H9 (cell line): ENCODE data around the gene MSH6. TPM values are rescaled to one million over a fixed set of nuclear protein-coding genes. Genes with fewer than 3 reads are reported as not detected.

Experiments used
- DNase-seq: peaks from one replicate; pipeline ENCODE4 v3.0.0-alpha.2; 2017
- H2AFZ ChIP-seq: one replicate; pipeline ENCODE4 v1.6.1; 2013; ENCODE audit warnings: mild to moderate bottlenecking, low read length, control low read depth, moderate library complexity
- H2AK5ac ChIP-seq: 2 replicates; pipeline ENCODE4 v1.6.1; 2013; ENCODE audit warnings: low read length, control low read depth, mixed read lengths; ENCODE audit not compliant: insufficient read length
- H2BK120ac ChIP-seq: one replicate; pipeline ENCODE4 v1.6.1; 2013; ENCODE audit warnings: low read depth, mild to moderate bottlenecking, low read length, control low read depth, inconsistent platforms; ENCODE audit not compliant: poor library complexity, severe bottlenecking
- H2BK12ac ChIP-seq: 2 replicates; pipeline ENCODE4 v1.6.1; 2013; ENCODE audit warnings: low read length, control low read depth, mixed read lengths, low read depth; ENCODE audit not compliant: insufficient read length
- H2BK15ac ChIP-seq: 2 replicates; pipeline ENCODE4 v1.6.1; 2013; ENCODE audit warnings: low read depth, low read length, control low read depth
- H2BK20ac ChIP-seq: one replicate; pipeline ENCODE4 v1.6.1; 2013; ENCODE audit warnings: low read depth, mild to moderate bottlenecking, low read length, control low read depth, inconsistent platforms; ENCODE audit not compliant: poor library complexity, severe bottlenecking
- H2BK5ac ChIP-seq: 2 replicates; pipeline ENCODE4 v1.6.1; 2013; ENCODE audit warnings: low read length, control low read depth, mixed read lengths; ENCODE audit not compliant: insufficient read length
- H3K14ac ChIP-seq: 2 replicates; pipeline ENCODE4 v1.6.1; 2013; ENCODE audit warnings: low read length, control low read depth; ENCODE audit not compliant: insufficient read depth
- H3K18ac ChIP-seq: 2 replicates; pipeline ENCODE4 v1.6.1; 2013; ENCODE audit warnings: low read depth, mild to moderate bottlenecking, mixed read lengths, low read length, control low read depth; ENCODE audit not compliant: insufficient read length
- H3K23ac ChIP-seq: 2 replicates; pipeline ENCODE4 v1.6.1; 2013; ENCODE audit warnings: low read length, control low read depth, mixed read lengths, low read depth; ENCODE audit not compliant: insufficient read length
- H3K23me2 ChIP-seq: 2 replicates; pipeline ENCODE4 v1.6.1; 2013; ENCODE audit warnings: low read depth, mild to moderate bottlenecking, mixed read lengths, low read length, control low read depth; ENCODE audit not compliant: insufficient read length, poor library complexity, severe bottlenecking
- H3K27ac ChIP-seq: 2 replicates; pipeline ENCODE4 v1.5.1; 2013; ENCODE audit warnings: low read length, control low read depth, mixed read lengths, low read depth; ENCODE audit not compliant: insufficient read length
- H3K27me3 ChIP-seq: 2 replicates; pipeline ENCODE4 v1.6.1; 2013; ENCODE audit warnings: low read length, control low read depth, inconsistent platforms; ENCODE audit not compliant: insufficient read depth
- H3K4ac ChIP-seq: 2 replicates; pipeline ENCODE4 v1.6.1; 2013; ENCODE audit warnings: low read depth, mild to moderate bottlenecking, control low read depth, inconsistent platforms, low read length, moderate library complexity
- H3K4me1 ChIP-seq: 2 replicates; pipeline ENCODE4 v1.6.1; 2013; ENCODE audit warnings: low read length, control low read depth, inconsistent platforms; ENCODE audit not compliant: insufficient read depth
- H3K4me2 ChIP-seq: 2 replicates; pipeline ENCODE4 v1.6.1; 2013; ENCODE audit warnings: low read length, control low read depth, mixed read lengths; ENCODE audit not compliant: insufficient read length, insufficient read depth
- H3K56ac ChIP-seq: 2 replicates; pipeline ENCODE4 v1.6.1; 2013; ENCODE audit warnings: low read depth, mild to moderate bottlenecking, mixed read lengths, low read length, control low read depth; ENCODE audit not compliant: insufficient read length
- H3K79me1 ChIP-seq: 2 replicates; pipeline ENCODE4 v1.6.1; 2013; ENCODE audit warnings: low read depth, mild to moderate bottlenecking, moderate library complexity, low read length, control low read depth, inconsistent platforms; ENCODE audit not compliant: insufficient read depth, poor library complexity, severe bottlenecking
- H3K79me2 ChIP-seq: 2 replicates; pipeline ENCODE4 v1.6.1; 2013; ENCODE audit warnings: low read length, control low read depth, inconsistent platforms; ENCODE audit not compliant: insufficient read depth
- H3K9ac ChIP-seq: 2 replicates; pipeline ENCODE4 v1.6.1; 2013; ENCODE audit warnings: low read length, control low read depth, mixed read lengths; ENCODE audit not compliant: insufficient read length; ENCODE audit errors: extremely low read depth
- H3K9me3 ChIP-seq: one replicate; pipeline ENCODE4 v1.6.1; 2013; ENCODE audit warnings: low read depth, low read length, inconsistent platforms; ENCODE audit not compliant: control insufficient read depth
- H3T11ph ChIP-seq: one replicate; pipeline ENCODE4 v1.6.1; 2013; ENCODE audit warnings: mild to moderate bottlenecking, low read length, control low read depth, inconsistent platforms
- H4K20me1 ChIP-seq: one replicate; pipeline ENCODE4 v1.6.1; 2013; ENCODE audit not compliant: control insufficient read depth, insufficient read length, insufficient read depth
- H4K5ac ChIP-seq: 2 replicates; pipeline ENCODE4 v1.6.1; 2013; ENCODE audit warnings: low read depth, mild to moderate bottlenecking, mixed read lengths, low read length, control low read depth; ENCODE audit not compliant: insufficient read length
- H4K8ac ChIP-seq: replicated peaks from 2 replicates; pipeline ENCODE4 v1.6.1; 2013; ENCODE audit warnings: low read length, control low read depth, mixed read lengths, low read depth; ENCODE audit not compliant: insufficient read length
- H4K91ac ChIP-seq: 2 replicates; pipeline ENCODE4 v1.6.1; 2013; ENCODE audit warnings: low read depth, mild to moderate bottlenecking, moderate library complexity, mixed read lengths, low read length, control low read depth; ENCODE audit not compliant: insufficient read length
- H3K27ac Mint-ChIP-seq, 3 experiments: 2 replicates in 2 of 3; 3 replicates in 1 of 3; pipeline ENCODE4 v1.8.0; 2020 to 2021; ENCODE audit warnings: mixed read lengths in 3 of 3, mild to moderate bottlenecking in 1 of 3, moderate library complexity in 1 of 3
- H3K27me3 Mint-ChIP-seq: 2 replicates; pipeline ENCODE4 v1.8.0; 2021; ENCODE audit warnings: low read depth, mild to moderate bottlenecking, moderate library complexity, mixed read lengths
- H3K36me3 Mint-ChIP-seq, 3 experiments: 2 replicates in 2 of 3; 3 replicates in 1 of 3; pipeline ENCODE4 v1.8.0; 2020 to 2021; ENCODE audit warnings: low read depth in 3 of 3, mixed read lengths in 3 of 3; ENCODE audit not compliant: insufficient read depth in 1 of 3
- H3K4me1 Mint-ChIP-seq, 2 experiments: 2 replicates each; pipeline ENCODE4 v1.8.0; 2020; ENCODE audit warnings: mixed read lengths in 2 of 2
- H3K4me3 Mint-ChIP-seq, 2 experiments: 2 replicates in 1 of 2; 3 replicates in 1 of 2; pipeline ENCODE4 v1.8.0; 2020 to 2021; ENCODE audit warnings: mild to moderate bottlenecking in 2 of 2, mixed read lengths in 2 of 2, moderate library complexity in 1 of 2
- H3K9me3 Mint-ChIP-seq, 2 experiments: 2 replicates in 1 of 2; 3 replicates in 1 of 2; pipeline ENCODE4 v1.8.0; 2020; ENCODE audit warnings: mild to moderate bottlenecking in 2 of 2, mixed read lengths in 2 of 2, moderate library complexity in 1 of 2
- WGBS: extraction: QIAGEN DNeasy Blood & Tissue Kit; methylation state at CpG from one replicate; pipeline ENCODE4 v1.1.7; 2013; ENCODE audit warnings: missing lambda C conversion rate, low lambda C conversion rate, mixed read lengths; ENCODE audit not compliant: insufficient read length; ENCODE audit errors: extremely low coverage; 5-methylcytosine and 5-hydroxymethylcytosine counted together
- total RNA-seq: library from RNA; stranded (reverse); gene quantifications from 2 replicates; pipeline ENCODE4 v1.2.1, GENCODE V29; 2021
- TF ChIP-seq, protein P1 (sequence below): fragments of 200-600 bp; sonication (generic); conservative IDR thresholded peaks from 3 replicates; pipeline ENCODE4 v1.8.0; 2021; ENCODE audit warnings: antibody characterized with exemption, mild to moderate bottlenecking

The MSH6 gene
- total RNA-seq, 1 experiment from 2014 or later: 303 TPM

DNA sequence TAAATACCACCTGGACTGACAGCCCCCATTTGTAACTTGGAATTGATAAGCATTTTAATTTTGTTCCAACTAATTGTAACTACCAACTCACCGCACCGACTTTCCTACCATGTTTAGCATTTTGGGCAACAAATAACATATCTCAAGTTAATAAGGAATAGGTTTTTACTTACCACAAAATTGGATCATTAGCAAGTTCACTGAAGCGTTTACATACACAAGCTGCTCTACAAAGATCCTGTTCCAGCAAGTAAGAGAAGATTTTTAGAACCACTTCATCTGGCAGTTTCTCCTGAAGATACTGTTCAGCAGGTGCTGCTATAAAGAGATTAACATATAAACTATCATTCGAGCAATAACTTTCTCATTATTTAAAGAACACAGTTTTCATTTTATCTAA is 55.7 kb downstream of the MSH6 start:
- TF ChIP-seq, protein P1, sequence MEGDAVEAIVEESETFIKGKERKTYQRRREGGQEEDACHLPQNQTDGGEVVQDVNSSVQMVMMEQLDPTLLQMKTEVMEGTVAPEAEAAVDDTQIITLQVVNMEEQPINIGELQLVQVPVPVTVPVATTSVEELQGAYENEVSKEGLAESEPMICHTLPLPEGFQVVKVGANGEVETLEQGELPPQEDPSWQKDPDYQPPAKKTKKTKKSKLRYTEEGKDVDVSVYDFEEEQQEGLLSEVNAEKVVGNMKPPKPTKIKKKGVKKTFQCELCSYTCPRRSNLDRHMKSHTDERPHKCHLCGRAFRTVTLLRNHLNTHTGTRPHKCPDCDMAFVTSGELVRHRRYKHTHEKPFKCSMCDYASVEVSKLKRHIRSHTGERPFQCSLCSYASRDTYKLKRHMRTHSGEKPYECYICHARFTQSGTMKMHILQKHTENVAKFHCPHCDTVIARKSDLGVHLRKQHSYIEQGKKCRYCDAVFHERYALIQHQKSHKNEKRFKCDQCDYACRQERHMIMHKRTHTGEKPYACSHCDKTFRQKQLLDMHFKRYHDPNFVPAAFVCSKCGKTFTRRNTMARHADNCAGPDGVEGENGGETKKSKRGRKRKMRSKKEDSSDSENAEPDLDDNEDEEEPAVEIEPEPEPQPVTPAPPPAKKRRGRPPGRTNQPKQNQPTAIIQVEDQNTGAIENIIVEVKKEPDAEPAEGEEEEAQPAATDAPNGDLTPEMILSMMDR: no peak
- peaks cover 12 to 62% (median 53%) of the 10 kb centered on the region in 3 experiments; a peak in 6 of 7 replicates for H3K36me3 Mint-ChIP-seq
- no CpG with 5 or more reads among the region's 4 CpGs for WGBS

More for the DNA sequence above, 55.7 kb downstream of the MSH6 start:
- no peak overlapping the region for H2BK5ac ChIP-seq
- no peak overlapping the region for H3K56ac ChIP-seq
- no peak overlapping the region for H2BK120ac ChIP-seq
- peaks cover 3% of the 10 kb centered on the region for H3K79me1 ChIP-seq
- H4K5ac ChIP-seq: no peak overlapping the region
- H4K20me1 ChIP-seq: no peaks in the 10 kb centered on the region
- H2BK12ac ChIP-seq: no peak overlapping the region
- no peaks in the 10 kb centered on the region for H3K27me3 ChIP-seq
- no peak overlapping the region for H3K23ac ChIP-seq
- no peaks in the 10 kb centered on the region for H3K27me3 Mint-ChIP-seq
- H3T11ph ChIP-seq: no peak overlapping the region
- no peaks in the 10 kb centered on the region for H3K4me1 Mint-ChIP-seq
- H3K79me2 ChIP-seq: peaks cover 3% of the 10 kb centered on the region; the same call in 1 of the 2 replicates
- H3K4ac ChIP-seq: no peak overlapping the region
- DNase-seq: no peak
- no peak overlapping the region for H3K27ac Mint-ChIP-seq
- H2AFZ ChIP-seq: no peak overlapping the region
- H3K14ac ChIP-seq: no peak overlapping the region
- no peak overlapping the region for H3K18ac ChIP-seq
- H3K9ac ChIP-seq: no peak overlapping the region
- H2BK15ac ChIP-seq: no peak overlapping the region
- H4K8ac ChIP-seq: no peak overlapping the region
- no peak overlapping the region for H3K27ac ChIP-seq
- H3K9me3 ChIP-seq: no peaks in the 10 kb centered on the region
- no peak overlapping the region for H2AK5ac ChIP-seq
- no peak overlapping the region for H2BK20ac ChIP-seq
- no peaks in the 10 kb centered on the region; the same call in 1 of the 2 replicates for H3K4me1 ChIP-seq
- H3K4me3 Mint-ChIP-seq: no peak overlapping the region
- H4K91ac ChIP-seq: no peak overlapping the region
- no peaks in the 10 kb centered on the region for H3K23me2 ChIP-seq
- H3K4me2 ChIP-seq: no peak overlapping the region
- H3K9me3 Mint-ChIP-seq: no peaks in the 10 kb centered on the region; a peak in 1 of 5 replicates
